Glomerular endothelial cell (primary cell): ENCODE measurements around the gene KCNH1. TPM values are rescaled to one million over a fixed set of nuclear protein-coding genes. Genes with fewer than 3 reads are reported as not detected.

Experiments
- DNase-seq: peaks from one replicate; pipeline ENCODE4 v3.0.0-alpha.2; 2011; ENCODE audit warnings: low read depth, low spot score; ENCODE audit errors: extremely low read depth
- total RNA-seq: library from RNA; depleted of rRNA; stranded (reverse); fragments of >200 nt; gene quantifications from 2 replicates; pipeline ENCODE4 v1.2.3, GENCODE V29; 2015

KCNH1 gene
- total RNA-seq, 1 donor from 2014 or later: 0.06 TPM

- DNase-seq: no peak
Observed at GRCh38 chr1:210817385-210818275, 316.3 kb downstream of the KCNH1 start.

DNA sequence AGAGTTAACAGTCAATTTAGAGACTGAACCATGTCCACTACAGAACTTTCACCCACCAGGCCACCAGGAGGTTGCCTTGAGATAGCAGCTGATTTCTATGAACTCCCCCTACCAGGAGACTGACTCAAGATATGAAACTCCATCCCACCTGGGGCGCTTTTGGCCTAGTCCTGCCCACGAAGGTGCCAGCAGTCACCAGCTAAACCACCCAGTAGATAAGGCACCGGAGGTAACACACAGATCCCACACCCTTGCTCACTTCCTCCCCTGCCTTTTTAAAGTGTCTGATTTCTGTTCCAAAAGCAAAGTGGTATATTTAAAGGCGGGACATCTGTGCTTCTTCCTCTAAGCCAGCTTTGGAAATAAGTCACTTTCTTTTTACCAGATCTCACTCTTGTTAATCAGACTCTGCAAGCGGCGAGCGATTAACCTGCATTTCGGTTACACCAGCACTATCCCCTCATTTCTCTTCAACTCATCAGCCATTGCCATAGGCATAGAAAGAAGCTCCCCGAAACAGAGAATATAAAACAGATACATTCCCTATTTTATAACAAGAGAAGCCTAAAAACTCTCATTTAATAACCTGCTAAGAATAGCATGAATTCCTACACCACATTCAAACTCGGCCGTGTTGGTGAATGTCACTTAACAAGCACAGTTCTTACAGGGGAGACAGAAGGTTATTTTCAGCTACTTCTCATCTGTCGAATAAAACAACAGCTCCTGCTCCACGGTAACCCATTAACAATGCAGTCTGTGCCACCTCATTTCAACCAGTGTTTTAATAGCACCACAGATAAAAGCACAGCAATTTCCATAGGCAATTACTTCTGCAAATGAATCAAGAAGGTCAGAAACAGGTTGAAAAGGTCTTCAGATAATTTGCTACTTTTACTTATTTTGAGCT is 318.1 kb downstream of the KCNH1 start:
- DNase-seq: no peak

- no peak for DNase-seq
Observed at GRCh38 chr1:210814382-210815123, 319.4 kb downstream of the KCNH1 start.

GRCh38 chr1:210801501-210801900 is 332.4 kb downstream of the KCNH1 start:
- no peak for DNase-seq

GRCh38 chr1:210800756-210801155 is 333.2 kb downstream of the KCNH1 start:
- DNase-seq: no peak

GRCh38 chr1:210800301-210800700 is 333.6 kb downstream of the KCNH1 start:
- DNase-seq: no peak

- no peak for DNase-seq
Observed at GRCh38 chr1:210797422-210797821, 336.5 kb downstream of the KCNH1 start.

DNA sequence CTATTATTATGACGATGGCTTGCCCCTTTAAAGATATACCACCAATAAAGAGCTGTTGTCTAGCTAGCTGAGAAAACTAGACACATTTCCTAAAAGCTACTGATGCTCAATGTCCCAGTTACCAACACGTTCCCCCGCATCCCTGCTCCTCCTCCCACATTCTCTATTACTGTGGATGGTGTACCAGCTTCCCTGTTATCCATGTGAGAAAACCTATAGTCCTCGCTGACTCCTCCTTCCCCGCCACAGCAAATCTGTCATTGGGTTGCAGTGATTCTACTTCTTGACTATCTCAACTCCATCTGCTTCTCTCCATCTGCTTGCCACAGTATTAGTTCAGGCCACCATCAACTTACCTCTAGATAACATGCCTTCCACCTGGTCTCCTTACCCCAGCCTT is 337.5 kb downstream of the KCNH1 start:
- no peak for DNase-seq

DNA sequence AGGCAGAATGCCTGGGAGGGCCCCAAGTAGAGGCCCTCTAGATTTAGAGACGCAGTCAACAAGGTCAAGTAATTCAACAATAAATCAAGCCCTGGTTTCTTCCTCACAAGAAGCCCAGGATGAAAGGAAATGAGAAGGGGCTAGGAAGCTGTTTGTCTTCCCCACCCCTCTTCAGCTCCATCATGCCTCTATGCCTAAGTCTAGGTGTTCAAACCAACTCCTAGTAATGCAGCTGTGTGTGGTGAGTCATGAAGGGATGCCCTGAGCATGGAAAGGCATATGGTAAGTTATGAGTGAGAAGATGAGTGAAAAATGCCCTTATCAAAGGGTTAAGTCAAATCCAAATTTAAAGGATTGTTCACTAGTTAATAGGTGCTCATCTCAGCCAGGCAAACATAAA is 339.5 kb downstream of the KCNH1 start:
- no peak for DNase-seq

- DNase-seq: no peak
Observed at GRCh38 chr1:210792250-210793102, 341.5 kb downstream of the KCNH1 start.

- DNase-seq: no peak
Observed at GRCh38 chr1:210790196-210790595, 343.8 kb downstream of the KCNH1 start.

GRCh38 chr1:210787800-210788199 is 346.1 kb downstream of the KCNH1 start:
- no peak for DNase-seq

DNA sequence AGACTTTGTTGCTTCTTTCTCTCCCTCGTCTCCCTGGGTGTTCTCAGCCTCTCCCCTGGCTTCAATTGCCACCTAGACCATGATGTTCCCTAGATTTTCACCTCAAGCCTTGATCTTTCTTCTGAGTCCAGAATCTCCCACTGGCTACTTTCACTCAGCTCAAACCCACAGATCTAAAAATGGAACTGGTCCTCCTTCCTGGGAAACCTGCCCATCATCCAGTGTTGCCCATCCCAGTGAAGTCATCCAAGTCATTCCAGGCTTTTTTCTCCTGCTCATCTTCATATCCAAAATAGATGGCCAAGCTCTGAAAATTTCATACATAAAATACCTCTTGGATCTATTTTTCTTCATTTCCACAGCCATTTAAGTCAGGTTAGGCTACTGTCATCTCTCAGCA is 347.4 kb downstream of the KCNH1 start:
- DNase-seq: no peak

GRCh38 chr1:210783925-210784324 is 350.0 kb downstream of the KCNH1 start:
- no peak for DNase-seq

- no peak for DNase-seq
Observed at GRCh38 chr1:210781652-210782051, 352.3 kb downstream of the KCNH1 start.

GRCh38 chr1:210779269-210779668 is 354.7 kb downstream of the KCNH1 start:
- DNase-seq: no peak

- DNase-seq: no peak
Observed at GRCh38 chr1:210777914-210778313, 356.0 kb downstream of the KCNH1 start.

DNA sequence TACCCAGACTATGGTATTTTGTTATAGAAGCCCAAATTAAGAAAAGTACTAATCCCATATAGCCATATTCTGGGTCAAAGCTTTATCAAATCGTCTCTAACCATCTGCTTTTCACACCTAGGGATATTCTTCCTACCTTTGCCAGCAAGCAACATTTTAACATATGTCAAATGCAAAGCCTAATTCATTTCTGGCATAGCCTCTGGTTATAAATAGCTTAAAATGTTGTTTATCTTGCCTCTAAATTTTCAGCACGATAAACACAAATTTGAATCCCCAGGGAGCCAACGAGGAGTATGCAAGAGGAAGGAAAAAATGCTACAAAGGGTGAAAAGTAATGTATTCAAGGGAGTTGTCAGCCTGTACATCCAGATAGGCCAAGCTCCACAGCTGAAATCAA is 357.2 kb downstream of the KCNH1 start:
- no peak for DNase-seq

DNA sequence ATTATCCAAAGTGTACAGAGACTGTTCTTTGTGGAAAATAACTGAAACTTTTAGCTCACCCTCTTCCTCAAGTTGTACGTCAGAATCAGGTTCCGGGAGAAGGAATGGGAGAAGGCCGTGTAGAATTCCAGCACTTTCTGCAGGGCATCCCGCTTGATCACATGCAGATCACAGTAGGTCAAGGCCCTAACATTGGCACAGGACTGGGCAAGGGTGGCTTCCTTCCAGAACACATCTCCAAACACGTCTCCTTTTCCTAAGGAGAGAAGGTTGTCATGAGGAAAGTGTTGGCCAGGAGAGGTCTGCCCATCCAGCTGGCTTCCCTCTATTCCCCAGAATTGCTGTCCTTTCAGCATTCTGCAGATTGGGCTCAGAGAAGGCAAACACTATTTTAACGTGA is 358.7 kb downstream of the KCNH1 start:
- no peak for DNase-seq

DNA sequence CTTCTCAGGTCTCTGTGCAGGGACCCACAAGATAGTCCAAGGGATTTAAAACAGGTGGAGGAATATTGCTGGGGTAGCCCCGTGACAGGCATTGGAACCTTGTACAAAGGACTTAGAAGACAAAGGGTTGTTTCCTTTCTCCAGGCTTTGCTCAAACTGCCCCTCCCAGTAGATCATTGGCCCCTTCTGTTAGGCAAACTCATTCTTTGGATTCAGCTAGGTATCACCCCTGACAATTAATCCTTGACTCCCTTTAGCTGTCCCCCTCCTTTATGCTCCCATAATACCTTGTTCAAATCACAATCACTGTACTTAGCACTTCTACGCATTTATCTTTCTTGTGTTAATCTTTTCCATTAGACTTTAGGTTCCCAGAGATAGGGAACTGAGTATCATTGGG is 360.5 kb downstream of the KCNH1 start:
- DNase-seq: no peak
